Measurements from ENCODE around the gene GARIN5A.

Gene GARIN5A

GRCh38 chr19:50507376-50507775 lies 30.7 kb upstream of the GARIN5A start:
- DNase-seq: no peak

- DNase-seq: no peak
Observed at GRCh38 chr19:50506700-50507099, 30.1 kb upstream of the GARIN5A start.

DNA sequence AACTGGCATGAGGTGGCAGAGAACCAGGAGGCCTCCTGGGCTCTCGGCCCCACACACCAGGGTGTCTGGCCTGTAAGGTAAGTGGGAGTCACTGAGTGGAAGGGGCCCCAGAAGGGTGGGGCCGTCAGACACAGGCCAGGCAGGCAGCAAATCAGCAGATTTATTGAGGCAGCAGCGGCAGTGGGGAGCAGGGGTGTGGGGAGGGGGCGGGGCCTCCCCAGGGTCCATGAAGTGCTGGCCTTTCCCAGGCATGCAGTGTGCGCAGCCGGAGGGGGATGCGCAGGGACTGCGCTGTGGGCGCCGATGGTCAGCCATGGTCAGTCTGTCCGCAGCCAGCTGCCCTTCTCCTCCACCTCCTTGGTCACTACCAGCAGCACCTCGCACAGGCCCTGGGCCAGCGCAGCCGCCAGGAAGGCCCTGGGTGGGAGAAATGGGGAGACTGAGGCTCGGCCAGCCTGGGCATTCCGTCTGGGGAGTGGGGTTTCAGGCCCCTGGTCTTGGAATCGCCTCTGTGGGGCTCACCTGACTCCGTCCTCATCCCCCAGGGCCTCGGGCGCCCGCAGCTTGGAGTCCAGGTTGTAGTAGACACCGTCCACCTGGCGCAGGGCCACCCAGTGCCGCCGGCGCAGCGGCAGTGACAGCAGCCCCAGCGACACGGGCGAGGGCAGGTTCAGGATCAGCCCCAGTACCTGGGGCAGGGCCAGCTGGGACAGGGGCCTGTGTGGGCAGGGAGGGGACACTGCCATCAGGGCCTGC lies 29.4 kb upstream of the GARIN5A start:
- no peak for DNase-seq

- no peak for DNase-seq
Observed at GRCh38 chr19:50501568-50502475, 25.2 kb upstream of the GARIN5A start.

DNA sequence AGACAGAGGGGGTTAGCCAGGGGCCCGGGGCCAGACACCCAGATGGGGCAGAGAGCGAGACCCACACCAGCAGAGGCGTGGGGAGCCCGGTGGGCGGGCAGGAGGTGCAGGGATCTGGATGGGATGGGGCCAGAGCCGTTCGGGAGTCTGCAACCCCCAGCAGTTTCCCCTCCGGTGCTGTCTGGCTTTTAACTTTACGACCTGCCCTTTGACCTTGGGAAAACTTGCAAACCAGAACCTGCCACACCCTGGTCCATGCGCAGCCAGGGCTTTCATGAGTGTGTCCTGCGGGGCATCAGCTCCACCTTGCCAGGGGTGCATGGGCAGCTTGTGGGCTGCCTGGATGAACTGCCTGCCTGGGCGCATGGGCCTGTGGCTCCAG lies 24.5 kb upstream of the GARIN5A start:
- no peak for DNase-seq

DNA sequence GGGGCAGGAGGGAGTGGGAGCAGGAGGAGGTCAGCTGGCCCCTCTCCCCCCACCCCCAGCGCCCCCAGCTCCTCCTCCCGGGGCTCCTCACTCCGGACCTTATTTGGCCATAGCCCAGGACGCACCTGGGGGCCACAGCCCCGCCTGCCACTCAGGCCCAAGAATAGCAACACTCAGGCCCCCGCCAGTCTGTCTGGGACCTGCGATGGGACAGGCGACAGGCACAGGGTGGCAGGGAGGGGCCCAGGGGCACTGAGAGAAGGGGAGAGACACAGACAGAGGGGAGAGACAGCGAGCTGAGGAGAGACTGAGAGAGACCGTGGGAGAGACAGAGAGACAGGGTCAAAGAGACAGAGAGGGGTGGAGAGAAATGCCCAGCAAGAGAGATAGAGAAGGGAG lies 24.1 kb upstream of the GARIN5A start:
- no peak for DNase-seq

DNA sequence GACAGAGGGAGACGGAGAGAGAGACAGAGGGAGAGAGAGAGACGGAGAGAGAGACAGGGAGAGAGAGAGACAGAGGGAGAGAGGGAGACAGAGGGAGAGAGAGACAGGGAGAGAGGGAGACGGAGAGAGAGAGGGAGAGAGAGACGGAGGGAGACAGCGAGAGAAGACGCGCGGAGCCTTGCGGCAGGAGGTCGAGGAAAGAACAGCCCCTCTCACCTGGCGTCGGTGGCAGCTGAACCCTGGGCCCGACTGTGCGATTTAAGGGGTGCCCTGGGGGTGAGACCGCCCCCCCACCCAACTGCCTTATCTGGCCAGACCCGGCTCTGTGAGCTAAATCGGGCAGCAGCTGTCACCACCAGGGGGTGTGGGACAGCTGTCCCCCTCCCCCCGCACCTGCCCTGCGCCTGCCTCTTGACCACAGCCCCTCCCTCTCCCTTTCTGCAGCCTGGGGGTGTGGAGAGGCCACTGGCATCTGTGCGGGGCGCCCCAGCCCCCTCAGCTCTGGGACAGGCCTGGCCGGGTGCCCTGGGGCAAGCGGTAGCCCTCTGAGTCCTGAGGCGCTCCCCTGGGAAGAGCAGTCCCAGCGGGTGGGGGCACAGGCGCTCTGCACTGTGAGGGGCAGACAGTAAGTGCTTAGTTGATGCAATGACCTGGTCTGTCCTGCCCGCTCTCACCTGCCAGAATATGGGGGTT lies 23.6 kb upstream of the GARIN5A start:
- no peak for DNase-seq

DNA sequence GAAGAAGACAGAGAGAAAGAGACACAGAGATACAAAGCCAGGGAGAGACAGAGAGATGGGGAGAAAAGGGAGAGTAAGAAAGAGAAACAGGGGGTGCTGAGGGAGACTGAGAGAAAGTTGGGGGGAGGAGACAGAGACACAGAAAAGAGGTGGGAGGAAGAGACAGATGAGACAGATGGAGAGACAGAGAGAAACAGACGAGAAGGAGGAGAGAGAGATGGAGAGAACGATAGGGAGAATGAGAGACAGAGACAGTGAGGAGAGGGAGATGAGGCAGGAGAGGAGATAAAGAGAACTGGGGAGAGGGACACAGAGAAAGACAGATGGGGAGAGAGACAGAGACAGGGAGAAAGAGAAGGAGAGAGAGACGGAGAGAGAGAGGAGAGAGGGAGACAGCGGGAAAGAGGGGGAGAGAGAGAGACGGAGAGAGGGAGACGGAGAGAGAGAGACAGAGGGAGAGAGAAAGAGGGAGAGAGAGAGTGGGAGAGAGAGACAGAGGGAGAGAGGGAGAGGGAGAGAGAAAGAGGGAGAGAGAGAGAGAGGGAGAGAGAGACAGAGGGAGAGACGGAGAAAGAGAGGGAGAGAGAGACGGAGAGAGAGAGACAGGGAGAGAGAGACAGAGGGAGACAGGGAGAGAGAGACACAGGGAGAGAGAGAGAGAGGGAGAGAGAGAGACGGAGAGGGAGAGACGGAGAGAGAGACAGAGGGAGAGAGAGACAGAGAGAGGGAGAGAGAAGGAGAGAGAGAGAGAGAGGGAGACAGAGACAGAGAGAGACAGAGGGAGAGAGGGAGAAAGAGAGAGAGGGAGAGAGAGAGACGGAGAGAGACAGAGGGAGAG lies 21.8 kb upstream of the GARIN5A start:
- no peak for DNase-seq

DNA sequence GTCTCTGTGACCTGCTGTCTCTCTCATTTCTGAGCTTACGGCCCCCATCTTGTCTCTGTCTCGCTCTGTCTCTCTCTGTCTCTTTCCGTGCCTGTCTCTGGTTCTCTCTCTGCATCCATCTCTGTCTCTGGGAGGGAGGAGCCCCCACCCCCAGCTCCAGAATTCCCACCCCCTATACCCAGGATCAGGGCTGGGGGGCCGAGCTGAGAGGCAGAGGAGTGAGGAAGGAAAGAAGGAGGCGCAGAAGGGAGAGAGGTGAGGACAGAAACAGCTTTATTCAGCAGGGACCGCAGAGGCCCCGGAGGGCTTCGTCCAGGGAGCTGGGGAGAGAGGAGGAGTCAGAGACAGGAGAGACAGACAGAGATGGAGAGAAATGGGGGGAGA lies 20.4 kb upstream of the GARIN5A start:
- DNase-seq: no peak

DNA sequence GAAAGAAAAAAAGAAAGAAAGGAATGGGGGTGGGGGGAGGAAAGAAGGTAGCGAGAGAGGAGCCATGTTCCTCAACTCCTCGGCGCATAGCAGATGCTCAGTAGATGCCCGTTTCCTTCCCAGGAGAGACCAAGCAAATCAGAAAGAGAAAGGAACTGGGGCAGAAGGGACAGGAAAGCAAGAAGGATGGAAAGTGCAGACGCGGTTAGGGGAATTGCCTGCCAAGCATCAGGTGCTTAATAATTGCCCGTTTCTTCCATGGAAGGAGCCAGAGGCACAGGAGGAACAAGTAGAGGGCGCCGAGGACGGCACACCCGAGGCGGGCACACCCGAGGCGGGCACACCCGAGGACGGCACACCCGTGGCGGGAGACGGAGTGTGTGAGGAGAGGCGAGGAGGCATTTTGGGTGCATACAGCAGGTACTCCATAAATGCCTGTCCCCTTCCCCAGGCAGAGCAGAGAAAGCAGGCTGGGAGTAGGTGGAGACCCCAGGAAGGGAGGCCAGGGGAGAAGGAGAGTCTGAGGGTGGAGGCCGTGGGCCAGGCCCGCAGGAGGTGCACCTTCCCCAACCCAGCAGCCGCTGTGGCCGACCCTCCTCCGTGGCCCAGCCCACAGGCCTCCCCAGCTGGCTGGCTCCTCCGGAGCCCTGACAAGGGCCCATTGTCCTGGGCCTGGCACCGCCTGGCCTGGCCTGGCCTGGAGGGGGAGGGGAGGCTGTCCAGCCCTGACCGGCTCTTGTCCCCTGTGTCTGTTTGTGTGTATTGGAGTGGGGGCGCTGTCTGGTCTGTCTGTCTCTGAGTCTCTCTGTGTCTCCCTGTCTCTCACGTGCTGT lies 19.8 kb upstream of the GARIN5A start:
- no peak for DNase-seq

- DNase-seq: no peak
Observed at GRCh38 chr19:50495020-50495531, 18.4 kb upstream of the GARIN5A start.

- DNase-seq: no peak
Observed at GRCh38 chr19:50494186-50495019, 17.8 kb upstream of the GARIN5A start.

DNA sequence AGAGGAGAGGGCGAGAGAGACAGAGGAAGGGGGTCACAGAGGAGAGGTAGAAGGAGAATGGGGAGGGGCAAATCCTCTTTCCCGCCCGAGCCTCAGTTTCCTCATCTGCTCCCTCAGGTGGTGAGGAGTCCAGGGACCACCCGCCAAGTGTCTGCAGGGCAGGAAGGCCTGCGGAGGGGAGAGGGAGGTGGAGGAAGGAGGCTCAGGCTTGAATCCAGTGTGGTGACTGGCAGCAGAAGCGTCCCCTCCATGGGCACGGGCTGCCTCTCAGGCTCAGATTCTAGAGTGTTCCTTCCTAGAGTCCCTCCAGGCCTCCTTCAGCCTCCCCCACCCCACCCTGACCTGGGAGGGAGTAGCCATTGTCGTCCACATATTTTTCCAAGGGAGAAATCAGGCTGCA lies 16.5 kb upstream of the GARIN5A start:
- DNase-seq: no peak

DNA sequence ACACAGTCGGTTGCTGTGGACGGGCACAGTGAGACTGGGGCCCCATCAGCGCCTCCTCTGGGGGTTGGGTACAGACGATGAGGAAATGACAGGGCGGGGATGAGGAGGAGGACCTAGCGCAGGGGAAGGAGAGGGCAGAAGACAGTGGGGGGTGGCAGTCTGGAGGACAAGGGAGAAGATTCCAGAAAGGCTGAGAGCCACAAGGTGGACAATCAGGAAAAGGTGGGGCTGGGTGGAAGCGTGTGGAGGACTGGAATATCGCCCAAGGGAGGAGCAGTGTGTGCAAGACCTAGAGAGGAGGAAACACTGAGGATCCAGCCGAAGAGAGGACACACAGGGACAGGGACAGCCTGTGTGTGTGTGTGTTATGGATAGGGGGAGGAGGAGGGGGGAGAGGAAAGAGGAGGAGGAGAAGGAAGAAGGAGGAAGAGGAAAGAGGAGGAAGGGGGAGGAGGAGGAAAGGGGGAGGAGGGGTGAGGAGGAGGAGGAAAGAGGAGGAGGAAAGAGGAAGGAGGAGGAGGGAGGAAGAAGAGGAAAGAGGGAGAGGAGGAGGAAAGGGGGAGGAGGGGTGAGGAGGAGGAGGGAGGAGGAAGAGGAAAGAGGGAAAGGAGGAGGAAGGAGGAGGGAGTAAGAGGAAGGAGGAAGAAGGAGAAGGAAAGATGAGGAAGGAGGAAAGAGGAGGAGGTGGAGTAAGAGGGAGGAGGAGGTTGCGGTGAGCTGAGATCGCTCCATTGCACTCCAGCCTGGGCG lies 15.8 kb upstream of the GARIN5A start:
- peak in 1 of 2 donors; percentile 23 for DNase-seq

- no peak for DNase-seq
Observed at GRCh38 chr19:50490991-50491472, 14.4 kb upstream of the GARIN5A start.

- no peak for DNase-seq
Observed at GRCh38 chr19:50490411-50490811, 13.8 kb upstream of the GARIN5A start.

- DNase-seq: peak; percentile 14 to 35
Observed at GRCh38 chr19:50489461-50490011, 12.9 kb upstream of the GARIN5A start.

DNA sequence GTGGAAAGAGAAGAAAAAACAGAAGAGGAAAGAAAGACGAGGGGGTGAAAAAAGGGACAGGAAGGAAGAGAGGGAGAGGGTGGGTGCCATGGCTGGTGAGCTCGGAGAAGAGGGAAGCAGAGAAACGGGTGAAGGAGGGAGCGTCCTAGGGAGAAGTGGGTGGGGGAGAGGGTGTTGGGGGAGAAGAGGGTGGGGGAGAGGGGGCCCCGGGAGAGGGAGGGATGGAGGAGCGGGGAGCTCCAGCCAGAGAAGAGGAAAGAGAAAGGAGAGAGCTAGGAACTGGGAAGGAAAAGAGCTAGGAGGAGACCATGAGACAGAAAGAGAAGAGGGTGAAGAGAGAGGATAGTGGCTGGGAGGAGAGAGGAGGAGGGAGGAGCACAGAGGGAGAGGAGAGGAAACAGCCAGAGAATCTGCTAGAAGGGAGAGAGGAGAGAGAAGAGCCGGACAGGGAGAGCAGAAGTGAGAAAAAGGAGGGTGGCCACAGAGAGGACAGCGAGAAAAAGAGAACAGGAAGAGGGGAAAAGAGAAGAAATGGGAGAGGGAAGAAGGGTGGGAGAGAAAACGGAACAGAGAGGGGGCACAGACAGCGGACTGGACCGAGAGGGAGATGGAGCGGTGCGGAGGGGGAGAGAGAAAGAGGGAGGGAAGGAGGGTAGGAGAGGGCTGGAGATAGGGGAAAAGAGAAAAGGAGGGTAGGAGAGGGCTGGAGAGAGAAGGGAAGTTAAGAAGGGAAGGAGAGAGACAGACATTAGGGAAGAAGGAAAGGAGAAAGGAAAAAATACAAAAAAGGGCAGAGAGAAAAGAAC lies 11.9 kb upstream of the GARIN5A start:
- DNase-seq: peak in 1 of 2 donors; percentile 31
